Trophoblast cell (in vitro differentiated cells and primary cell): ENCODE data around the gene MAGI1.

ENCODE experiments used
- DNase-seq, 2 donors: peaks; one replicate each; pipeline ENCODE4 v3.0.0-alpha.2; 2016
- H2AFZ ChIP-seq: 2 replicates; pipeline ENCODE4 v1.6.1; 2013; ENCODE audit warnings: low read length, moderate library complexity, mild to moderate bottlenecking; ENCODE audit not compliant: insufficient read depth, poor library complexity
- H2AK5ac ChIP-seq: 2 replicates; pipeline ENCODE4 v1.6.1; 2013; ENCODE audit warnings: mild to moderate bottlenecking, low read length
- H2BK120ac ChIP-seq: 2 replicates; pipeline ENCODE4 v1.6.1; 2013; ENCODE audit warnings: low read length, mild to moderate bottlenecking, moderate library complexity; ENCODE audit not compliant: insufficient read depth, poor library complexity
- H2BK12ac ChIP-seq: 2 replicates; pipeline ENCODE4 v1.6.1; 2013; ENCODE audit warnings: mild to moderate bottlenecking, low read length, moderate library complexity
- H2BK5ac ChIP-seq: 2 replicates; pipeline ENCODE4 v1.6.1; 2013; ENCODE audit warnings: low read length, low read depth, moderate library complexity, mild to moderate bottlenecking; ENCODE audit not compliant: poor library complexity
- H3K14ac ChIP-seq: 2 replicates; pipeline ENCODE4 v1.6.1; 2013; ENCODE audit warnings: mild to moderate bottlenecking, low read length
- H3K18ac ChIP-seq: 2 replicates; pipeline ENCODE4 v1.6.1; 2013; ENCODE audit warnings: mild to moderate bottlenecking, low read length
- H3K23ac ChIP-seq: 2 replicates; pipeline ENCODE4 v1.6.1; 2013; ENCODE audit warnings: low read length
- H3K27ac ChIP-seq: 2 replicates; pipeline ENCODE4 v1.5.1; 2013; ENCODE audit warnings: low read depth, mild to moderate bottlenecking, inconsistent platforms, low read length, moderate library complexity
- H3K27me3 ChIP-seq: 2 replicates; pipeline ENCODE4 v1.6.1; 2013; ENCODE audit warnings: inconsistent platforms, mild to moderate bottlenecking, low read length, moderate library complexity; ENCODE audit not compliant: insufficient read depth
- H3K36me3 ChIP-seq, 2 experiments: 1 replicate in 1 of 2; 2 replicates in 1 of 2; pipeline ENCODE4 v1.6.1; 2013; ENCODE audit warnings: low read length in 2 of 2, mild to moderate bottlenecking in 2 of 2, moderate library complexity in 1 of 2; ENCODE audit not compliant: insufficient read depth in 2 of 2, control insufficient read depth in 1 of 2
- H3K4ac ChIP-seq: 2 replicates; pipeline ENCODE4 v1.6.1; 2013; ENCODE audit warnings: low read depth, mild to moderate bottlenecking, low read length, moderate library complexity
- H3K4me1 ChIP-seq, 2 experiments: 1 replicate in 1 of 2; 2 replicates in 1 of 2; pipeline ENCODE4 v1.6.1; 2013; ENCODE audit warnings: low read length in 2 of 2, mild to moderate bottlenecking in 2 of 2, moderate library complexity in 1 of 2; ENCODE audit not compliant: insufficient read depth in 2 of 2, control insufficient read depth in 1 of 2
- H3K4me2 ChIP-seq: 2 replicates; pipeline ENCODE4 v1.6.1; 2013; ENCODE audit warnings: inconsistent platforms, mild to moderate bottlenecking, low read length, moderate library complexity
- H3K4me3 ChIP-seq: 2 replicates; pipeline ENCODE4 v1.5.1; 2013; ENCODE audit warnings: mild to moderate bottlenecking, low read depth, low read length, inconsistent platforms
- H3K79me1 ChIP-seq: one replicate; pipeline ENCODE4 v1.6.1; 2013; ENCODE audit warnings: low read length
- H3K79me2 ChIP-seq: 2 replicates; pipeline ENCODE4 v1.6.1; 2013; ENCODE audit warnings: low read length, mild to moderate bottlenecking; ENCODE audit not compliant: control insufficient read depth, insufficient read depth, poor library complexity
- H3K9ac ChIP-seq: 2 replicates; pipeline ENCODE4 v1.6.1; 2013; ENCODE audit warnings: mild to moderate bottlenecking, low read length
- H3K9me3 ChIP-seq: 2 replicates; pipeline ENCODE4 v1.6.1; 2013; ENCODE audit warnings: low read depth, mild to moderate bottlenecking, control low read depth, inconsistent platforms, low read length; ENCODE audit not compliant: insufficient read depth
- H4K12ac ChIP-seq: 2 replicates; pipeline ENCODE4 v1.6.1; 2013; ENCODE audit warnings: low read depth, mild to moderate bottlenecking, low read length, moderate library complexity
- H4K8ac ChIP-seq: 2 replicates; pipeline ENCODE4 v1.6.1; 2013; ENCODE audit warnings: low read depth, mild to moderate bottlenecking, low read length, moderate library complexity
- H4K91ac ChIP-seq: one replicate; pipeline ENCODE4 v1.6.1; 2013; ENCODE audit warnings: low read depth, mild to moderate bottlenecking, low read length, moderate library complexity
- WGBS: extraction: QIAGEN DNeasy Blood & Tissue Kit; methylation state at CpG from one replicate; pipeline ENCODE4 v1.1.7; 2013; ENCODE audit warnings: missing lambda C conversion rate; ENCODE audit not compliant: insufficient read length, insufficient coverage; ENCODE audit errors: extremely low coverage; 5-methylcytosine and 5-hydroxymethylcytosine counted together

Gene MAGI1

GRCh38 chr3:66023738-66024385 is 14.9 kb downstream of the MAGI1 start:
- no peaks in the 10 kb centered on the region for H3K27me3 ChIP-seq
- peak in 1 of 2 donors; percentile 35 for DNase-seq
- H3K18ac ChIP-seq: no peak overlapping the region
- WGBS: no CpG with 5 or more reads among the region's 3 CpGs
- no peaks in the 10 kb centered on the region for H3K36me3 ChIP-seq
- peaks cover 0 to 2% of the 10 kb centered on the region in 2 experiments for H3K4me1 ChIP-seq
- no peak overlapping the region for H2BK12ac ChIP-seq
- no peak overlapping the region for H3K23ac ChIP-seq
- H3K14ac ChIP-seq: no peak overlapping the region
- no peak overlapping the region for H3K4me2 ChIP-seq
- H4K91ac ChIP-seq: no peak overlapping the region
- no peak overlapping the region for H2BK5ac ChIP-seq
- no peak overlapping the region for H4K12ac ChIP-seq
- H3K9me3 ChIP-seq: no peaks in the 10 kb centered on the region
- no peak overlapping the region for H2BK120ac ChIP-seq
- no peak overlapping the region for H2AK5ac ChIP-seq
- no peak overlapping the region for H4K8ac ChIP-seq
- no peak overlapping the region for H3K4ac ChIP-seq
- no peaks in the 10 kb centered on the region for H3K79me1 ChIP-seq
- no peak overlapping the region for H2AFZ ChIP-seq
- H3K27ac ChIP-seq: no peak overlapping the region
- H3K79me2 ChIP-seq: peaks cover 4% of the 10 kb centered on the region
- no peak overlapping the region for H3K4me3 ChIP-seq
- no peak overlapping the region for H3K9ac ChIP-seq

GRCh38 chr3:66023229-66023628 is 15.5 kb downstream of the MAGI1 start:
- Histone ChIP-seq H3K4me2 (no peak overlapping the region), H3K27me3 (no peaks in the 10 kb centered on the region), H2AFZ (no peak overlapping the region), H3K79me2 (peaks cover 4% of the 10 kb centered on the region), H2BK120ac (no peak overlapping the region), H3K18ac (no peak overlapping the region), H3K23ac (no peak overlapping the region), H4K91ac (no peak overlapping the region), H4K12ac (no peak overlapping the region), H3K4me3 (no peak overlapping the region), H2BK12ac (no peak overlapping the region), H4K8ac (no peak overlapping the region), H3K4ac (peak overlapping the region; percentile 21), H3K9ac (no peak overlapping the region), H2AK5ac (no peak overlapping the region), H2BK5ac (no peak overlapping the region), H3K27ac (no peak overlapping the region), H3K79me1 (no peaks in the 10 kb centered on the region), H3K9me3 (no peaks in the 10 kb centered on the region), H3K36me3 (no peaks in the 10 kb centered on the region), H3K14ac (no peak overlapping the region), H3K4me1 (no peaks in the 10 kb centered on the region)
- no CpG with 5 or more reads among the region's 2 CpGs for WGBS
- no peak for DNase-seq

GRCh38 chr3:66021731-66022131 is 17.0 kb downstream of the MAGI1 start:
- Histone ChIP-seq H3K23ac (no peak overlapping the region), H4K12ac (no peak overlapping the region), H3K36me3 (no peaks in the 10 kb centered on the region), H3K79me2 (peaks cover 4% of the 10 kb centered on the region), H3K18ac (no peak overlapping the region), H3K14ac (no peak overlapping the region), H3K79me1 (no peaks in the 10 kb centered on the region), H3K4me3 (no peak overlapping the region), H2AK5ac (no peak overlapping the region), H3K27ac (no peak overlapping the region), H4K91ac (no peak overlapping the region), H2BK120ac (no peak overlapping the region), H2AFZ (no peak overlapping the region), H3K4me1 (no peaks in the 10 kb centered on the region), H4K8ac (no peak overlapping the region), H3K9me3 (no peaks in the 10 kb centered on the region), H2BK5ac (no peak overlapping the region), H2BK12ac (no peak overlapping the region), H3K4ac (no peak overlapping the region), H3K4me2 (no peak overlapping the region), H3K9ac (no peak overlapping the region), H3K27me3 (no peaks in the 10 kb centered on the region)
- WGBS: no CpG with 5 or more reads among the region's 4 CpGs
- DNase-seq: no peak

GRCh38 chr3:66019896-66020295 is 18.8 kb downstream of the MAGI1 start:
- Histone ChIP-seq H2AK5ac (no peak overlapping the region), H3K4me1 (no peaks in the 10 kb centered on the region), H3K9ac (no peak overlapping the region), H2BK5ac (no peak overlapping the region), H4K12ac (no peak overlapping the region), H3K27ac (no peak overlapping the region), H4K91ac (no peak overlapping the region), H3K4me2 (no peak overlapping the region), H3K79me2 (peaks cover 2% of the 10 kb centered on the region), H2BK12ac (no peak overlapping the region), H4K8ac (no peak overlapping the region), H3K23ac (no peak overlapping the region), H3K4me3 (no peak overlapping the region), H2AFZ (no peak overlapping the region), H3K27me3 (no peaks in the 10 kb centered on the region), H2BK120ac (no peak overlapping the region), H3K4ac (peak overlapping the region; percentile 35), H3K9me3 (no peaks in the 10 kb centered on the region), H3K14ac (no peak overlapping the region), H3K36me3 (no peaks in the 10 kb centered on the region), H3K18ac (no peak overlapping the region), H3K79me1 (no peaks in the 10 kb centered on the region)
- no peak for DNase-seq
- no CpG with 5 or more reads among the region's 8 CpGs for WGBS
